Type B pancreatic cell (in vitro differentiated cells): ENCODE data around the gene ELP1. TPM values are rescaled to one million over a fixed set of nuclear protein-coding genes. Genes with fewer than 3 reads are reported as not detected.
A peak's percentile ranks its signal among the peaks of the same experiment; 100 is the strongest.
"Not testable (repeated sequence)": the region's sequence is repeated elsewhere in the genome, so short reads cannot be mapped to it uniquely, and the experiment has no call there.

ENCODE experiments used
- DNase-seq: peaks from one replicate; pipeline ENCODE4 v3.0.0; 2021; ENCODE audit warnings: mixed read lengths; ENCODE audit not compliant: unreplicated experiment; ENCODE audit errors: extremely low spot score
- H3K27ac Mint-ChIP-seq: 2 replicates; pipeline ENCODE4 v1.8.0; 2021; ENCODE audit warnings: mild to moderate bottlenecking, mixed read lengths
- H3K27me3 Mint-ChIP-seq: 2 replicates; pipeline ENCODE4 v1.8.0; 2021; ENCODE audit warnings: mixed read lengths
- H3K36me3 Mint-ChIP-seq: 2 replicates; pipeline ENCODE4 v1.8.0; 2021; ENCODE audit warnings: mixed read lengths
- H3K4me1 Mint-ChIP-seq: one replicate; pipeline ENCODE4 v1.8.0; 2021; ENCODE audit warnings: mixed read lengths; ENCODE audit not compliant: unreplicated experiment
- H3K4me3 Mint-ChIP-seq: 2 replicates; pipeline ENCODE4 v1.8.0; 2021; ENCODE audit warnings: mild to moderate bottlenecking, mixed read lengths
- H3K9me3 Mint-ChIP-seq: 2 replicates; pipeline ENCODE4 v1.8.0; 2021; ENCODE audit warnings: mixed read lengths
- total RNA-seq: library from RNA; stranded (reverse); gene quantifications from 2 replicates; pipeline ENCODE4 v1.2.1, GENCODE V29; 2021; ENCODE audit warnings: low replicate concordance
- TF ChIP-seq, protein P1 (sequence below): fragments of 200-600 bp; sonication (generic); conservative IDR thresholded peaks from 2 replicates; pipeline ENCODE4 v1.5.0; 2021; ENCODE audit warnings: antibody characterized with exemption, mild to moderate bottlenecking

Gene ELP1
- total RNA-seq, 1 donor from 2014 or later, result 42.5 TPM

DNA sequence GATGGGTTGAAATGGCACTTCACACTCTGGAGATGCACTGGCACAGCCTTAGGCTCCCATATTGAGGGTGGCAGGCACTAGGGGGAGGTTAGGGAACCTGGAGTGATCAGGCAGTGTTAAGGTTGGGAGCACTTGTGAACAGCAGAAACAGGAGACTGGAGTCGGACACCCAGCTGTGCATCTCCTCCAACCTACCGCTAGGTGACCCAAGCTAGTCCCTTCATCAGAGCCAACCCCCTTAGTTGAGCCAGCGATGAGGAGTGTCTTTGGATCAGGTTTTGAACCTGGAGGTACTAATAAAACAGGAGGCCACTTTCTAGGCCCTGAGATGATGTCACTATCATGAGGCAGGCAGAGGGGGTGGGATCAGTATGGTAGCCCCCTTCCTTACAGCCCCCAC is 79.8 kb downstream of the ELP1 start:
- TF ChIP-seq, protein P1, sequence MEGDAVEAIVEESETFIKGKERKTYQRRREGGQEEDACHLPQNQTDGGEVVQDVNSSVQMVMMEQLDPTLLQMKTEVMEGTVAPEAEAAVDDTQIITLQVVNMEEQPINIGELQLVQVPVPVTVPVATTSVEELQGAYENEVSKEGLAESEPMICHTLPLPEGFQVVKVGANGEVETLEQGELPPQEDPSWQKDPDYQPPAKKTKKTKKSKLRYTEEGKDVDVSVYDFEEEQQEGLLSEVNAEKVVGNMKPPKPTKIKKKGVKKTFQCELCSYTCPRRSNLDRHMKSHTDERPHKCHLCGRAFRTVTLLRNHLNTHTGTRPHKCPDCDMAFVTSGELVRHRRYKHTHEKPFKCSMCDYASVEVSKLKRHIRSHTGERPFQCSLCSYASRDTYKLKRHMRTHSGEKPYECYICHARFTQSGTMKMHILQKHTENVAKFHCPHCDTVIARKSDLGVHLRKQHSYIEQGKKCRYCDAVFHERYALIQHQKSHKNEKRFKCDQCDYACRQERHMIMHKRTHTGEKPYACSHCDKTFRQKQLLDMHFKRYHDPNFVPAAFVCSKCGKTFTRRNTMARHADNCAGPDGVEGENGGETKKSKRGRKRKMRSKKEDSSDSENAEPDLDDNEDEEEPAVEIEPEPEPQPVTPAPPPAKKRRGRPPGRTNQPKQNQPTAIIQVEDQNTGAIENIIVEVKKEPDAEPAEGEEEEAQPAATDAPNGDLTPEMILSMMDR, result no peak
- H3K27me3 Mint-ChIP-seq, result peaks cover 11% of the 10 kb centered on the region
- DNase-seq, result no peak
- no peak overlapping the region for H3K27ac Mint-ChIP-seq
- no peaks in the 10 kb centered on the region for H3K36me3 Mint-ChIP-seq
- H3K9me3 Mint-ChIP-seq, result peaks cover 4% of the 10 kb centered on the region
- H3K4me1 Mint-ChIP-seq, result no peaks in the 10 kb centered on the region
- H3K4me3 Mint-ChIP-seq, result no peak overlapping the region

DNA sequence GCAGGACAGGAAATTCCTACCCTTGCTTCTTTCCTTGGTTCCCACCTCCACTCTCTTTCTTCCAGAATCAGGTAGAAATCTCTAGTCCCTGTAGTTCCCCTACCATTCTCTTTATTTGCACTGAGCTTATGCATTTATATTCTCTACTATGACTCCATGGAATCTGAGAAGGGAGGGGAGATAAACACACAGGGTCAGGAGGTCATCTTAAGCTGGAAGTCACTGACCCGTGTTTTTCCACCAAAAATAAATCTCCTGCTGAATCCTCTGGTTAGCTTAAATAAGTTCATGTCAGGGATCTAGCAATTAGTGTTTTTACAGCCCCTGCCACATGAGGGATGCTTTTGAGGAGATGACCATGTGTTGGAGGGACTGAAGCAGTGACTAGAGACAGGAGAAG is 81.8 kb downstream of the ELP1 start:
- DNase-seq, result no peak
- H3K4me3 Mint-ChIP-seq, result no peak overlapping the region
- H3K9me3 Mint-ChIP-seq, result no peaks in the 10 kb centered on the region
- H3K27me3 Mint-ChIP-seq, result peaks cover 14% of the 10 kb centered on the region
- TF ChIP-seq, protein P1, result no peak
- H3K27ac Mint-ChIP-seq, result no peak overlapping the region
- no peaks in the 10 kb centered on the region for H3K36me3 Mint-ChIP-seq
- no peaks in the 10 kb centered on the region for H3K4me1 Mint-ChIP-seq

DNA sequence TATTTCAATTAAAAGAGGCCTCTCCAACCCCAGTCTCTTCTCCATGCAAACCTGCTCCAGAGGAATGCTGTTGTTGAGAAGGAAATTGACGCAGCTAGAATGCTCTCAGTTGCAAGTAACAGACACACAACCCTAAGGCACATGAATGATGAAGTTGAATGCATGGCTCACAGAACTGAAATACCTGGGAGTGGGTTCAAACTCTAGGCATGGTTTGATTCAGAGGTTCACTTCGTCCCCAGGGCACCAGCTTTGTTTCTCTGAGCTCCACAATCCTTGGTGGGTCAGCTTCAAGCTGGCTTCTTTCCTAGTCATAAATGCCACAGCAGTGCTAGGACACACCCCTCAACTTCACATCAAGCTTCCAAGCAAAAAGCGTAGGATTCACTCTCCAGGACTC is 82.8 kb downstream of the ELP1 start:
- Mint-ChIP-seq H3K4me1 (no peaks in the 10 kb centered on the region), H3K4me3 (no peak overlapping the region), H3K36me3 (no peaks in the 10 kb centered on the region), H3K9me3 (no peaks in the 10 kb centered on the region), H3K27me3 (peaks cover 11% of the 10 kb centered on the region), H3K27ac (no peak overlapping the region)
- TF ChIP-seq, protein P1, result no peak
- DNase-seq, result no peak

DNA sequence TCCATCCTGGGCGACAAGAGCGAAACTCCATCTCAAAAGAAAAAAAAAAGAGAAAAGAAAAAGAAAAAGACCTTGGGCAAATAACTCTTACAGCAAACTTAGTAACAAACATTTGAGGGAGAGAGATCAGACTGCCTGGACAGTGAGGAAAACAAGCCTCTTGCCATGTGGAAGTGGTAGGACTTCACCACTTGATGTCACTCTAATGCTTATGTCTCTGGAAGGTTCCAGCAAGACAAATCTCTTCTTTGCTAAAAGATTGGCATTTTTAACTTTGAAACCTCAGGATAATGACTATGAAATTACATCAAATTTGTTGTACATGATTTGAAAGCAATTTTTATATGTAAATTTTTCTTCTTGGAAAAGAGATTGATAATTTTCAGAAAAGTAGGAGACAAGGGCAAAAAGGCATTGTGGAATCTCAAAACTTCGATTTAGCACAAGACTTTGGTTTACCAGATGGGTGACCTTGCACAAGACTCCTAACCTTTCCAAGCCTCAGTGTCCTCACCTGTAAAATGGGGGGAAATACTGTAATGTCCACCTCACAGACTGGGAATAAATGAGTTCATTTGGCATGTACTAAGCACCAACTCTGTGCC is 83.5 kb downstream of the ELP1 start:
- no peak for DNase-seq
- Mint-ChIP-seq H3K4me1 (peaks cover under 1% of the 10 kb centered on the region), H3K27me3 (peaks cover 11% of the 10 kb centered on the region), H3K36me3 (no peaks in the 10 kb centered on the region), H3K9me3 (no peaks in the 10 kb centered on the region), H3K4me3 (no peak overlapping the region), H3K27ac (no peak overlapping the region)
- TF ChIP-seq, protein P1, result peak; percentile 31

DNA sequence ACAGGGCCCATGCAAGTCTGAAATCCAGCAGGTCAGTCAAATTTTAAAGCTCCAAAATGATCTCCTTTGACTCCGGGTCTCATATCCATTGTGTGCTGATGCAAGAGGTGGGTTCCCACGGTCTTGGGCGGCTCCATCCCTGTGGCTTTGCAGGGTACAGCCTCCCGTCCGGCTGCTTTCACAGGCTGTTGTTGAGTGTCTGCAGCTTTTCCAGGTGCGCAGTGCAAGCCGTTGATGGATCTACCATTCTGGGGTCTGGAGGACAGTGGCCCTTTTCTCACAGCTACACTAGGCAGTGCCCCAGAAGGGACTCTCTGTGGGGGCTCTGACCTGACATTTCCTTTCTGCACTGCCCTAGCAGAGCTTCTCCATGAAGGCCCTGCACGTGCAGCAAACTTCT is 85.6 kb downstream of the ELP1 start:
- H3K4me1 Mint-ChIP-seq, result peaks cover 13% of the 10 kb centered on the region
- H3K9me3 Mint-ChIP-seq, H3K27ac Mint-ChIP-seq, H3K4me3 Mint-ChIP-seq, H3K36me3 Mint-ChIP-seq, DNase-seq: not testable (repeated sequence)
- peaks cover 11% of the 10 kb centered on the region for H3K27me3 Mint-ChIP-seq

DNA sequence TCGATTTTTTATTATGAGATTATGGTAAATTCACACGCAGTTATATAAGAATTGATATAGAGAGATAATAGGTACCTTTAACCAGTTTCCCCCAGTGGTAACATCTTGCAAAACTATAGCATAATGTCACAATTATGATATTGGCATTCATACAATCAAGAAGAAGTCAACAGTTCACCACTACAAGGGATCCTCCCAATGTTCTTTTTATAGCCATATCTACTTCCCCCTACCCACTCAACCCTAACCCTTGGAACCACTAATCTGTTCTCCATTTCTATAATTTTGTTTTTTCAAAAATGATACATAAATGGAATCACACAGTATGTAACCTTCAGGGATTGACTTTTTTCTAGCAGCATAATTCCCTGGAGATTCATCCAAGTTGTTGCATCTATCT is 88.0 kb downstream of the ELP1 start:
- DNase-seq, result no peak
- peaks cover 8% of the 10 kb centered on the region for H3K27me3 Mint-ChIP-seq

More for the DNA sequence above, 88.0 kb downstream of the ELP1 start:
- no peaks in the 10 kb centered on the region for H3K36me3 Mint-ChIP-seq
- H3K4me3 Mint-ChIP-seq, result no peak overlapping the region
- H3K9me3 Mint-ChIP-seq, result no peaks in the 10 kb centered on the region
- no peak overlapping the region for H3K27ac Mint-ChIP-seq
- TF ChIP-seq, protein P1, result no peak
- peaks cover 13% of the 10 kb centered on the region for H3K4me1 Mint-ChIP-seq
